ENCODE data around the gene SMCO3. TPM values are rescaled to one million over a fixed set of nuclear protein-coding genes. Genes with fewer than 3 reads are reported as not detected.

SMCO3 gene
- total and polyA plus RNA-seq, 2 of the 8 experiments (the other 6 are each of a cell fraction or from before 2014, with no cell fraction given) = not detected

DNA sequence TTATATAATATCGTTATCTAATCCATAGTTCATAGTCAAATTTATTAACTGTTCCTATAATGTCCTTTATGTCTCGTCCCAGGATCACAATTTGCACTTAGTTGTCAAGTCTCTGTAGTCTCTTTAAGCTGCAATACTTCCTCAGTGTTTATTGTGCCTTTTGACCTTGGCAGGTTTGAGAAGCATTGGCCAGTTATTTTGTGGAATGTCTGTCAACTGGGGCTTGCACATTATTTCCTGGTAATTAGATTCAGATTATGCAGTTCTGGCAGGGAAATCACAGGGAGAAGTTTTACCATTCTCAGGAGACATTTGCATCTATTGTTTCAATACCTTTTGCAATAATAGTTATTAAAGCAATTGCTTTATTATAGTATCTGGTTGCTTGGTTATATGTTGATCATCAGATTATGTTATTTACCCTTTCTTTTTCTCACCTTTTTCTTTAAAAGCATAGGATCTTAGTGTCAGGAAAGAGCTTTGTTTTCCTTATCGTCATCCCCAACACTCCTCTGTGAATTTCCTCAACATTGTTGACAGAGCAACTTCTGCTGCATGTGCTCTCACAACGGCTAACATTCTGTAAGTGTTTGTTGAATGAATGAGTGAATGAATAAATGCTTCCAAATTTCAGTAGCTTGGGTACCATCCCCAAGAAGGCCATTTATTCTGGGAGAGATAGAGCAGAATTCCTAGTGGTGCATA, 33.0 kb upstream of the SMCO3 start:
- H3K56ac ChIP-seq (replicated peaks; ENCODE audit: insufficient read length, low read depth, low read length) = no peak overlapping the region
- no peak overlapping the region for H2BK15ac ChIP-seq (ENCODE audit: low read length)
- H4K20me1 ChIP-seq (replicated peaks in 1 of 2; ENCODE audit: control insufficient read depth in 1 of 2, insufficient read depth in 2 of 2, low read length in 2 of 2) = no peaks in the 10 kb centered on the region
- H3K18ac ChIP-seq (ENCODE audit: extremely low read depth, low read length) = no peak overlapping the region
- DNase-seq (ENCODE audit: low read depth in 1 of 2, low spot score in 2 of 2) (no peak), FAIRE-seq (no peak)
- H2BK12ac ChIP-seq (ENCODE audit: low read depth, low read length) = no peak overlapping the region
- H3K4ac ChIP-seq (replicated peaks; ENCODE audit: insufficient read length, low read depth, low read length) = no peak overlapping the region
- no peak overlapping the region for H4K91ac ChIP-seq (replicated peaks; ENCODE audit: insufficient read length, low read length)
- H4K8ac ChIP-seq (ENCODE audit: extremely low read depth, insufficient read depth, low read length) = no peak overlapping the region
- H3K23me2 ChIP-seq (ENCODE audit: low read depth, low read length) = no peaks in the 10 kb centered on the region
- no peak overlapping the region for H2AFZ ChIP-seq (ENCODE audit: low read length)
- no peaks in the 10 kb centered on the region for H3K4me1 ChIP-seq (replicated peaks in 1 of 4; ENCODE audit: control insufficient read depth in 3 of 4, insufficient read depth in 4 of 4, low read length in 3 of 4)
- no peak overlapping the region for H2AK5ac ChIP-seq (ENCODE audit: low read depth, low read length)
- no peak overlapping the region for H4K5ac ChIP-seq (ENCODE audit: insufficient read length, low read depth, low read length)
- H3K4me2 ChIP-seq (ENCODE audit: insufficient read depth in 1 of 2, low read depth in 2 of 2, low read length in 2 of 2) = no peak overlapping the region
- no peak overlapping the region for H2BK5ac ChIP-seq (ENCODE audit: low read depth, low read length)
- no peak overlapping the region for H3K4me3 ChIP-seq (ENCODE audit: extremely low read depth in 1 of 4, insufficient read depth in 2 of 4, low read depth in 3 of 4, low read length in 4 of 4)
- H3K9me3 ChIP-seq (ENCODE audit: insufficient read depth in 2 of 2, low read depth in 1 of 2, low read length in 1 of 2) = no peaks in the 10 kb centered on the region
- H3K23ac ChIP-seq (ENCODE audit: insufficient read length) = no peak overlapping the region
- 83 to 100% methylated on average over 1 to 4 of the region's 4 CpGs for WGBS, 2 experiments (ENCODE audit: extremely low coverage in 1 of 2, insufficient coverage in 1 of 2, insufficient read length in 1 of 2, insufficient replicate concordance in 2 of 2, low coverage in 1 of 2, low lambda C conversion rate in 2 of 2, missing lambda C conversion rate in 1 of 2)
- ChIA-PET CTCF (ENCODE audit: partially characterized antibody) (interaction anchor here (0.8 to 6.7 kb wide), 14 partner anchors 9 to 375 kb away, joined by 3 to 116 read pairs (median 4); partner anchors contain the start of genes PDE6H and RERG), POLR2A (ENCODE audit: partially characterized antibody) (interaction anchor here (1.3 to 1.5 kb wide), 2 partner anchors 44 to 76 kb away, joined by 4 read pairs; partner anchors contain the start of genes C12orf60 and WBP11)
- TF ChIP-seq TAF7 (optimal IDR thresholded peaks at IDR 0.05; ENCODE audit: borderline replicate concordance, low read depth, low read length) (no peak), ZNF274 (IDR thresholded peaks at IDR 0.05; ENCODE audit: borderline replicate concordance, extremely low read depth, low read length) (no peak), CREB1 (IDR thresholded peaks at IDR 0.05) (no peak), CHD2 (IDR thresholded peaks at IDR 0.05; ENCODE audit: low read length) (no peak), GABPA (IDR thresholded peaks at IDR 0.05; ENCODE audit: borderline replicate concordance, insufficient read depth, low read length) (no peak), KDM1A (IDR thresholded peaks at IDR 0.05; ENCODE audit: borderline replicate concordance, low read length) (no peak), EP300 (IDR thresholded peaks at IDR 0.05; ENCODE audit: borderline replicate concordance in 1 of 2, low read depth in 2 of 2, low read length in 2 of 2) (no peak), POLR2A (IDR thresholded peaks at IDR 0.05; ENCODE audit: control extremely low read depth in 1 of 2, low read depth in 2 of 2, low read length in 2 of 2) (no peak), SIX5 (IDR thresholded peaks at IDR 0.05; ENCODE audit: low read depth, low read length) (no peak), HDAC2 (IDR thresholded peaks at IDR 0.05; ENCODE audit: borderline replicate concordance in 1 of 2, low read depth in 2 of 2, low read length in 2 of 2) (no peak), SIRT6 (IDR thresholded peaks at IDR 0.05; ENCODE audit: low read length) (no peak), JUN (IDR thresholded peaks at IDR 0.05; ENCODE audit: low read depth, low read length) (no peak), KDM4A (IDR thresholded peaks at IDR 0.05; ENCODE audit: low read depth, low read length, severe bottlenecking) (no peak), GTF2F1 (IDR thresholded peaks at IDR 0.05; ENCODE audit: borderline replicate concordance, low read depth, low read length) (no peak)
- no peaks in the 10 kb centered on the region for H3K27me3 ChIP-seq (replicated peaks in 1 of 4; ENCODE audit: control insufficient read depth in 3 of 4, extremely low read depth in 1 of 4, insufficient read depth in 3 of 4, low read length in 3 of 4)
- H3K14ac ChIP-seq (ENCODE audit: insufficient read length) = no peak overlapping the region
- no peak overlapping the region for H3K9ac ChIP-seq (replicated peaks in 1 of 4; ENCODE audit: extremely low read depth in 1 of 4, low read depth in 3 of 4, low read length in 3 of 4)
- no peak overlapping the region for H2BK120ac ChIP-seq (replicated peaks; ENCODE audit: low read depth, low read length)
- H3K79me1 ChIP-seq (ENCODE audit: low read depth, low read length) = no peaks in the 10 kb centered on the region
- H3K27ac ChIP-seq (ENCODE audit: low read depth, low read length) = no peak overlapping the region
- H3K79me2 ChIP-seq (ENCODE audit: control insufficient read depth in 1 of 2, insufficient read depth in 2 of 2, low read length in 2 of 2) = no peaks in the 10 kb centered on the region
- no peak overlapping the region for H2BK20ac ChIP-seq (ENCODE audit: low read length)
- no peaks in the 10 kb centered on the region for H3K36me3 ChIP-seq (ENCODE audit: control insufficient read depth in 2 of 4, insufficient read depth in 4 of 4, low read length in 3 of 4)

All from H1 (cell line).